Body of pancreas (tissue), 4 donors: ENCODE data around the gene NAPG. TPM values are rescaled to one million over a fixed set of nuclear protein-coding genes. Genes with fewer than 3 reads are reported as not detected.

ENCODE experiments used
- ATAC-seq: fragments of 150-250 bp; one replicate; pipeline ENCODE4 v1.9.1; 2016
- DNase-seq, 4 donors: peaks; one replicate each; pipeline ENCODE4 v3.0.0-alpha.2; 2019
- H3K27ac ChIP-seq, 4 donors: fragments of 200-600 bp; sonication (generic); 1 replicate in 3 of 4; 2 replicates in 1 of 4; pipeline versions ENCODE4 v1.5.1 to v1.6.1; 2016 to 2019; ENCODE audit warnings: mild to moderate bottlenecking in 1 of 4, mixed read lengths in 1 of 4, moderate library complexity in 1 of 4
- H3K27me3 ChIP-seq, 2 donors: fragments of 200-600 bp; sonication (generic); one replicate each; pipeline ENCODE4 v1.6.0; 2016; ENCODE audit warnings: mild to moderate bottlenecking in 1 of 2
- H3K36me3 ChIP-seq, 2 donors: fragments of 200-600 bp; sonication (generic); replicated peaks in 1 of 2; 2 replicates each; pipeline ENCODE4 v1.5.1; 2016; ENCODE audit warnings: low read depth in 2 of 2; ENCODE audit not compliant: insufficient read depth in 1 of 2
- H3K4me1 ChIP-seq: fragments of 200-600 bp; sonication (generic); one replicate; pipeline ENCODE4 v1.6.0; 2016
- H3K4me3 ChIP-seq, 2 donors: fragments of 200-600 bp; sonication (generic); 1 replicate in 1 of 2; 2 replicates in 1 of 2; pipeline ENCODE4 v1.5.1; 2016 to 2019
- H3K9me3 ChIP-seq, 3 donors: fragments of 200-600 bp; sonication (generic); 1 replicate in 2 of 3; 2 replicates in 1 of 3; pipeline ENCODE4 v1.5.1; 2016
- POLR2A ChIP-seq, 3 donors: fragments of 450-650 bp; IDR thresholded peaks; one replicate each; pipeline ENCODE4 v1.6.1; 2016; ENCODE audit warnings: antibody characterized with exemption in 3 of 3, mild to moderate bottlenecking in 2 of 3
- WGBS, 2 donors: methylation state at CpG; one replicate each; pipeline ENCODE4 v1.1.5; 2017; 5-methylcytosine and 5-hydroxymethylcytosine counted together
- intact Hi-C: fragments of 100-400 bp; cut with DNase I; formaldehyde crosslinking; loops from one replicate; pipeline ENCODE4 v1.15.1; 2023
- total RNA-seq, 2 donors: library from RNA; depleted of rRNA; stranded (reverse); fragments of >200 nt; gene quantifications; one replicate each; pipeline ENCODE4 v1.1.0, GENCODE V29; 2016
- TF ChIP-seq, protein P1 (sequence below), 7 experiments: fragments of 450-650 bp in 4 of 7; fragments of 200-600 bp in 3 of 7; sonication (generic) in 3 of 7; IDR thresholded peaks; one replicate each; pipeline ENCODE4 v1.5.1; 2016 to 2019; ENCODE audit warnings: antibody characterized with exemption in 7 of 7

NAPG gene
- total RNA-seq, 2 donors from 2014 or later = 22.4 to 27.5 TPM

DNA sequence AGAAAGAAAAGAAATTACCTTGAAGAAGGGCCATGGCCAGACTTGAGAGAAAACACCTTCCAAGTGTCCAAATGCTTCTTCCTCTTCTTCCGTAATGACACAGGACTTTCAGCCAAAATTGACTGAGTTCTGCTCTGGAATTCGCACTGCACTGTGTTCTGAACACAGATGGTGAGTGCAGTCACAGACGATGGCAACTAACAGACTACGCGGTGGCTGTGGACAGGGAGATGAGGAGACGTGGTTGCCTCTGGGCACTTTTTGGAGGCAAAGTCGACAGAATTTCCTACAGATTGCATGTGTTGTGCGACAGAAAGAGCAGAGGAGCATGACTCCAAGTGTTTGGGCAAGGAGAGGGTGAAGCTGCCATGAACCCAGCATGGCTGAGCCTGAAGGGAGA lies 4.3 kb upstream of the NAPG start:
- intact Hi-C loops = no loop called here
- no peak for DNase-seq
- H3K4me3 ChIP-seq = no peak overlapping the region
- no peak overlapping the region for H3K27ac ChIP-seq
- no peaks in the 10 kb centered on the region for H3K36me3 ChIP-seq
- H3K4me1 ChIP-seq = peaks cover 33% of the 10 kb centered on the region
- WGBS, 2 donors = 65 to 67% methylated on average over 8 of the region's 8 CpGs
- TF ChIP-seq, protein P1, sequence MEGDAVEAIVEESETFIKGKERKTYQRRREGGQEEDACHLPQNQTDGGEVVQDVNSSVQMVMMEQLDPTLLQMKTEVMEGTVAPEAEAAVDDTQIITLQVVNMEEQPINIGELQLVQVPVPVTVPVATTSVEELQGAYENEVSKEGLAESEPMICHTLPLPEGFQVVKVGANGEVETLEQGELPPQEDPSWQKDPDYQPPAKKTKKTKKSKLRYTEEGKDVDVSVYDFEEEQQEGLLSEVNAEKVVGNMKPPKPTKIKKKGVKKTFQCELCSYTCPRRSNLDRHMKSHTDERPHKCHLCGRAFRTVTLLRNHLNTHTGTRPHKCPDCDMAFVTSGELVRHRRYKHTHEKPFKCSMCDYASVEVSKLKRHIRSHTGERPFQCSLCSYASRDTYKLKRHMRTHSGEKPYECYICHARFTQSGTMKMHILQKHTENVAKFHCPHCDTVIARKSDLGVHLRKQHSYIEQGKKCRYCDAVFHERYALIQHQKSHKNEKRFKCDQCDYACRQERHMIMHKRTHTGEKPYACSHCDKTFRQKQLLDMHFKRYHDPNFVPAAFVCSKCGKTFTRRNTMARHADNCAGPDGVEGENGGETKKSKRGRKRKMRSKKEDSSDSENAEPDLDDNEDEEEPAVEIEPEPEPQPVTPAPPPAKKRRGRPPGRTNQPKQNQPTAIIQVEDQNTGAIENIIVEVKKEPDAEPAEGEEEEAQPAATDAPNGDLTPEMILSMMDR (IDR thresholded peaks at IDR 0.05) = no peak
- no peak for TF ChIP-seq POLR2A (IDR thresholded peaks at IDR 0.05)
- no peaks in the 10 kb centered on the region for H3K9me3 ChIP-seq
- ATAC-seq = no peak
- no peaks in the 10 kb centered on the region for H3K27me3 ChIP-seq

DNA sequence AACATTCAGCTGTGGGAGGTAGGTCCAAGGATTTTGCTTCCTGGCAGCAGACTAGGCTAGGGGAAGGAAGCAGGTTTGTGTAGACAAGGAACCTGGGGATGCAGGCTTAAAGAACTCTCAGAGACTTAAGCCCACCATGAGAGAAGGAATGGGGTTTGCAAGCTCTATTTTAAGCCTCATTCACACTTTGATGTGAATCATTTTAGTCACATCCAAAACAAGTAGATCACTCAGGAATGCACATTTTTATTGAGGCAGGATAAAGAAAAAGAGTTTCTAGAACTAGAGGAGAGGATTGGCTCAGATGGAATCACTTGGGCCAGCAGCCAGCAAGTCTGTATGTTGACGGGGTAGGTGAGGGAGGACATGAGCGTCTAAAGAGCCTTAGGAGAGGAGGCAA lies 3.3 kb upstream of the NAPG start:
- H3K4me1 ChIP-seq = peaks cover 38% of the 10 kb centered on the region
- H3K27me3 ChIP-seq = no peaks in the 10 kb centered on the region
- no peak overlapping the region for H3K4me3 ChIP-seq
- intact Hi-C loops = no loop called here
- WGBS, 2 donors = 83 to 88% methylated on average over 2 of the region's 2 CpGs
- H3K9me3 ChIP-seq = no peaks in the 10 kb centered on the region
- no peak for TF ChIP-seq POLR2A (IDR thresholded peaks at IDR 0.05)
- TF ChIP-seq, protein P1 (IDR thresholded peaks at IDR 0.05) = no peak
- no peaks in the 10 kb centered on the region for H3K36me3 ChIP-seq
- ATAC-seq (no peak), DNase-seq (no peak)
- H3K27ac ChIP-seq = no peak overlapping the region

DNA sequence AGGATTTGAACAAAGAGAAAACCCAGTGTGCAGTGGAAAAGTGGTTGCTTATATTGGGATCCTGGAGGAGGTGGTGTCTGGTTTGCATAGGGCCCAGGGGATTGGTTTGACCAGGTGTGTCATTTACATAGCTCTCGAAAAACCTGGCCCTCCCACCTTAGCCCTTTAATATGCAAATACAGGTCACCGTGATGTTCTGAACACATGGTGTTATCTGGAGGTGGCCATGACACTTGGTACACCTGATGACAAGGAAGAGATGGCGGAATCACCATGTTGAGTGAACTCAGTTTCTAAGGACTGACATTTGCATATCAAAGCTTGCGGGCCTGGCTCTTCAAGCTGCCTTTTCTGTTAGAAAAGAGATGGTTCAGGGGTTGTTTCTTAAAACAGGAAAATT lies 2.3 kb upstream of the NAPG start:
- WGBS, 2 donors = 80 to 83% methylated on average over 4 of the region's 4 CpGs
- intact Hi-C loops = no loop called here
- Histone ChIP-seq H3K36me3 (no peaks in the 10 kb centered on the region), H3K9me3 (no peaks in the 10 kb centered on the region), H3K4me3 (no peak overlapping the region), H3K27me3 (no peaks in the 10 kb centered on the region), H3K27ac (no peak overlapping the region), H3K4me1 (peaks cover 39% of the 10 kb centered on the region)
- TF ChIP-seq, protein P1 (IDR thresholded peaks at IDR 0.05) = no peak
- no peak for TF ChIP-seq POLR2A (IDR thresholded peaks at IDR 0.05)
- DNase-seq (no peak), ATAC-seq (no peak)

DNA sequence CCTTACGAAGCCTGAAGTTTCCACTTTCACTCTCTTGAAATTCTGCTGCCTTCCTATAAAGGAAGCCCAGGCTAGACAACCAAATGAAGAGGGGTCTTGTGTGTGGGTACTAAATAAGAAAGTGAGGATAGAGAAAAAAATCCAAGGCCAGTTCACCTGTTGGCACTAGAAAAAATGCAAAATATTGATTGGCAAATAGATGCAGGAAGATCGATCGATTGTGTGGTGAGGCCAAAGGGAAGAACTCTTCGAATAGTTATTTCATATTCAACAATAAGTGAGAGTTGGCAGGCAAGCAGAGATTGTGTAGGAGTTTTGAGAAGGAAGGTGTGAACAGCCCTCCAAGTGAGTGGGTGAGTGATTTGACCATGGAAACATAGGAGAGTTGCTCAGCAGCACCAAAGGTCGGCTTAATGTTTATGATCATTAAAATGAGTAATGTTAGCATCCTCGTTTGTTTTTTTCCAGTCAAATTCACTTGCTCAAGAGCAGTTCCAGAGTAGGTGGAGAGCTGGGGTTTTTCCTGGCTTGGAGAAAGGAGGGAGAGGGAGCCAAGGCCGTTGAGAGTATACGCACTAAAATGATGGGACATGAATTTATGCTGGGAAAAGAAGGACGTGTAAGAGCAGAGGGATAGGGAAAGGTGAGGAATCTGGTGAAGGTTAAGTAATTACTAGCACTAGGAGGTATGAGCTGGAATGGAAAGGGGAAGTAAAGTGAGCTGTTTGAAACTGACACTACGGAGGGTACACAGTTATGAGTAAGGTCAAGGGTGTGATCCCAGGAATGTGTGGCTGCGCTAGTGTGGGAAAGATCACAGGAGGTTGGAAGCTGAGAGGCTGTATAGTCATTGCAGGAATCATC lies 1.1 kb upstream of the NAPG start:
- peak; percentile 41 for ATAC-seq
- Histone ChIP-seq H3K27ac (peak overlapping the region; percentile 73 to 91 (median 89)), H3K36me3 (no peaks in the 10 kb centered on the region), H3K4me1 (peaks cover 27% of the 10 kb centered on the region), H3K27me3 (no peaks in the 10 kb centered on the region), H3K4me3 (no peak overlapping the region), H3K9me3 (no peaks in the 10 kb centered on the region)
- peak in 2 of 4 donors; percentile 47 to 53 for DNase-seq
- peak in 1 of 3 donors; percentile 12 for TF ChIP-seq POLR2A (IDR thresholded peaks at IDR 0.05)
- TF ChIP-seq, protein P1 (IDR thresholded peaks at IDR 0.05) = no peak
- intact Hi-C loops = no loop called here
- 19 to 25% methylated on average over 11 of the region's 11 CpGs for WGBS, 2 donors

DNA sequence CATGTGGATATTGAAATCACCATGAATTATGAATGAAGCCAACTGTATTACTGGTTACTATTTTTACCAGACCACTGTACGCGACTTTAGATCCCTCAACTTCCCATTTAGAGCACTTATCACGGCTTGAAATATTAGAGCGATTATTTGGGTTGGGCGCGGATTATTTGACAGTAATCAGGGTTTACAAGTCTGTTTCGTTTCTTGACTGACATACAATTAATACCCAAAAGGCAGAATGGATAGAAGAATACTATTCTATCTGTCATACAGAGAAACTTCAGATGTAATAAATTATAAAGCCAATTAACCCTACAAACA lies 496 bp upstream of the NAPG start:
- H3K9me3 ChIP-seq = no peaks in the 10 kb centered on the region
- ATAC-seq (no peak), DNase-seq (no peak)
- TF ChIP-seq, protein P1 (IDR thresholded peaks at IDR 0.05) = no peak
- no peak for TF ChIP-seq POLR2A (IDR thresholded peaks at IDR 0.05)
- peak overlapping the region; percentile 73 to 91 (median 89) for H3K27ac ChIP-seq
- no peaks in the 10 kb centered on the region for H3K27me3 ChIP-seq
- 26 to 31% methylated on average over 7 of the region's 7 CpGs for WGBS, 2 donors
- H3K4me1 ChIP-seq = peaks cover 22% of the 10 kb centered on the region
- intact Hi-C loops = no loop called here
- no peaks in the 10 kb centered on the region for H3K36me3 ChIP-seq
- H3K4me3 ChIP-seq = no peak overlapping the region
